ENCODE measurements around the gene NMBR.

DNA sequence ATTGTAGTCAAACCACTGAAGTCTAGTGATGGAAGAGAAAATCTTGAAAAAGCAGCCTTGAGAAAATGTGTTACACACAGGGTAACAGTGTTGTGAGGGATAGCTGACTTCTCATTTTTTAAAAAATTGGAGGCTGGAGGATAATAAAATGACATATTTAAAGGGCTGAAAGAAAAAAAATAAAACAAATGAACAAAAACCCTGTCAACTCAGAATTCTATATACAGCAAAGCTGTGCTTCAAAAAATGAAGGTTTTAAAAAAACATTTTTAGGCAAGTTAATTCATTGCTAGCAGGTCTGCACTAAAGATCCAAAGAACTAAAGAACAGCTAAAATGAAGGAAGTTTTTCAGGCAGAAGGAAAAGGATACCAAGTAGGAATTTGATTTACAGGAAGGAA lies 31.2 kb upstream of the NMBR start:
- TF ChIP-seq ZFP3 (CRISPR knock-in tag; IDR thresholded peaks at IDR 0.05): no peak
- no peak for TF ChIP-seq ZNF70 (CRISPR knock-in tag; IDR thresholded peaks at IDR 0.05)
- TF ChIP-seq RARB (CRISPR knock-in tag; IDR thresholded peaks at IDR 0.05): no peak
- TF ChIP-seq, protein P1, sequence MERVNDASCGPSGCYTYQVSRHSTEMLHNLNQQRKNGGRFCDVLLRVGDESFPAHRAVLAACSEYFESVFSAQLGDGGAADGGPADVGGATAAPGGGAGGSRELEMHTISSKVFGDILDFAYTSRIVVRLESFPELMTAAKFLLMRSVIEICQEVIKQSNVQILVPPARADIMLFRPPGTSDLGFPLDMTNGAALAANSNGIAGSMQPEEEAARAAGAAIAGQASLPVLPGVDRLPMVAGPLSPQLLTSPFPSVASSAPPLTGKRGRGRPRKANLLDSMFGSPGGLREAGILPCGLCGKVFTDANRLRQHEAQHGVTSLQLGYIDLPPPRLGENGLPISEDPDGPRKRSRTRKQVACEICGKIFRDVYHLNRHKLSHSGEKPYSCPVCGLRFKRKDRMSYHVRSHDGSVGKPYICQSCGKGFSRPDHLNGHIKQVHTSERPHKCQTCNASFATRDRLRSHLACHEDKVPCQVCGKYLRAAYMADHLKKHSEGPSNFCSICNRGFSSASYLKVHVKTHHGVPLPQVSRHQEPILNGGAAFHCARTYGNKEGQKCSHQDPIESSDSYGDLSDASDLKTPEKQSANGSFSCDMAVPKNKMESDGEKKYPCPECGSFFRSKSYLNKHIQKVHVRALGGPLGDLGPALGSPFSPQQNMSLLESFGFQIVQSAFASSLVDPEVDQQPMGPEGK (CRISPR knock-in tag; IDR thresholded peaks at IDR 0.05; ENCODE audit: borderline replicate concordance): no peak
- TF ChIP-seq ZC3H10 (CRISPR knock-in tag; IDR thresholded peaks at IDR 0.05): no peak
- no peak for TF ChIP-seq GLIS3 (CRISPR knock-in tag; IDR thresholded peaks at IDR 0.05)
- TF ChIP-seq ZFP30 (CRISPR knock-in tag; IDR thresholded peaks at IDR 0.05): no peak
- no peak for TF ChIP-seq ZNF8 (CRISPR knock-in tag; IDR thresholded peaks at IDR 0.05)
- no peak for TF ChIP-seq ISL1 (CRISPR knock-in tag; IDR thresholded peaks at IDR 0.05)
